NT2/D1 (cell line): ENCODE measurements around the gene LIN7C.

Experiments used
- SUZ12 ChIP-seq: IDR thresholded peaks from 2 replicates; pipeline ENCODE4 v1.6.1; 2011; ENCODE audit not compliant: insufficient read length, insufficient read depth; ENCODE audit errors: extremely low read depth
- YY1 ChIP-seq: IDR thresholded peaks from 2 replicates; pipeline ENCODE4 v1.6.1; 2011; ENCODE audit not compliant: insufficient read length, insufficient read depth

- TF ChIP-seq SUZ12 (no peak), YY1 (no peak)
These were observed 37.4 kb downstream of the LIN7C start for GRCh38 chr11:27468995-27469695.
